Measurements from ENCODE around the gene AADAT.

- TF ChIP-seq TAF1 (IDR thresholded peaks at IDR 0.05; ENCODE audit: low read depth) (no peak), TCF12 (IDR thresholded peaks at IDR 0.05; ENCODE audit: low read depth) (no peak)
Observed at GRCh38 chr4:170124406-170124805, 34.6 kb upstream of the AADAT start.
